ENCODE results near the gene ADISSP. TPM values are rescaled to one million over a fixed set of nuclear protein-coding genes. Genes with fewer than 3 reads are reported as not detected.

ADISSP gene
- total and polyA plus RNA-seq, 2 of the 13 experiments (the other 11 are each of a cell fraction or from before 2014, with no cell fraction given): 38.3 to 90.6 TPM

- TF ChIP-seq BRF2 (CRISPR knock-in tag; IDR thresholded peaks at IDR 0.05) (no peak), ZNF607 (CRISPR knock-in tag; IDR thresholded peaks at IDR 0.05; ENCODE audit: borderline replicate concordance) (0 out of 2 replicates have a peak, but pooled peaks have one; percentile 55), NFATC3 (CRISPR knock-in tag; IDR thresholded peaks at IDR 0.05) (no peak), NR0B2 (CRISPR knock-in tag; IDR thresholded peaks at IDR 0.05) (no peak), RBAK (CRISPR knock-in tag; IDR thresholded peaks at IDR 0.05) (no peak), PRMT3 (CRISPR knock-in tag; IDR thresholded peaks at IDR 0.05; ENCODE audit: borderline replicate concordance, low read depth) (peak; percentile 75; the same call in 1 of the 2 replicates), POGK (CRISPR knock-in tag; conservative IDR thresholded peaks at IDR 0.05) (no peak), ZNF547 (CRISPR knock-in tag; IDR thresholded peaks at IDR 0.05) (no peak), KMT2B (CRISPR knock-in tag; IDR thresholded peaks at IDR 0.05) (0 out of 2 replicates have a peak, but pooled peaks have one; percentile 8), NONO (IDR thresholded peaks at IDR 0.05) (no peak), NONO (CRISPR knock-in tag; conservative IDR thresholded peaks at IDR 0.05) (no peak), PHF5A (CRISPR knock-in tag; IDR thresholded peaks at IDR 0.05; ENCODE audit: low read depth, unreplicated experiment) (no peak), ADNP (CRISPR knock-in tag; IDR thresholded peaks at IDR 0.05) (no peak), ZNF10 (CRISPR knock-in tag; IDR thresholded peaks at IDR 0.05; ENCODE audit: borderline replicate concordance, low read depth) (no peak), ZNF124 (CRISPR knock-in tag; IDR thresholded peaks at IDR 0.05) (no peak), NR2F6 (IDR thresholded peaks at IDR 0.05) (no peak), NR2F6 (CRISPR knock-in tag; IDR thresholded peaks at IDR 0.05) (no peak), TFDP2 (CRISPR knock-in tag; IDR thresholded peaks at IDR 0.05) (no peak), ZNF225 (CRISPR knock-in tag; IDR thresholded peaks at IDR 0.05) (no peak; the same call in 1 of the 2 replicates), SOX5 (CRISPR knock-in tag; IDR thresholded peaks at IDR 0.05; ENCODE audit: borderline replicate concordance) (no peak), ZNF616 (CRISPR knock-in tag; IDR thresholded peaks at IDR 0.05; ENCODE audit: low read depth) (no peak), TCF7L2 (IDR thresholded peaks at IDR 0.05; ENCODE audit: low read depth, low read length) (no peak), SMC3 (IDR thresholded peaks at IDR 0.05; ENCODE audit: low read length) (no peak), HOXA7 (CRISPR knock-in tag; IDR thresholded peaks at IDR 0.05) (no peak), ZNF781 (CRISPR knock-in tag; IDR thresholded peaks at IDR 0.05; ENCODE audit: borderline replicate concordance, not compliant biosample characterization) (peak; percentile 16), ZNF790 (CRISPR knock-in tag; IDR thresholded peaks at IDR 0.05; ENCODE audit: borderline replicate concordance) (no peak), ZNF543 (CRISPR knock-in tag; IDR thresholded peaks at IDR 0.05) (peak; percentile 73; the same call in 1 of the 2 replicates), LBX2 (CRISPR knock-in tag; IDR thresholded peaks at IDR 0.05; ENCODE audit: borderline replicate concordance) (0 out of 2 replicates have a peak, but pooled peaks have one; percentile 14)
Observed at GRCh38 chr20:3739926-3740451, 27.6 kb downstream of the ADISSP start (continued).

All from HepG2 (cell line).